Keratinocyte (primary cell): ENCODE measurements around the gene UBXN11. TPM values are rescaled to one million over a fixed set of nuclear protein-coding genes. Genes with fewer than 3 reads are reported as not detected.

Experiments
- DNase-seq: peaks from one replicate; pipeline ENCODE4 v3.0.0-alpha.2; 2011; ENCODE audit warnings: low read depth, missing footprints, low spot score
- FAIRE-seq: peaks from 2 replicates; lab custom pipeline; 2011; peaks lifted over from hg19 to GRCh38; lab: Jason Lieb, UNC
- H2AFZ ChIP-seq: 2 replicates; pipeline ENCODE4 v1.6.0; 2012; ENCODE audit warnings: low read length, control low read depth, inconsistent platforms; ENCODE audit not compliant: control insufficient read depth
- H3K27ac ChIP-seq: 2 replicates; pipeline ENCODE4 v1.5.1; 2011; ENCODE audit warnings: low read length; ENCODE audit not compliant: control insufficient read depth, insufficient read depth
- H3K27me3 ChIP-seq: 3 replicates; pipeline ENCODE4 v1.6.0; 2011; ENCODE audit warnings: low read length; ENCODE audit not compliant: control insufficient read depth, insufficient read depth; ENCODE audit errors: extremely low read depth
- H3K36me3 ChIP-seq, 2 experiments: 2 replicates in 1 of 2; 3 replicates in 1 of 2; pipeline ENCODE4 v1.5.1; 2011; ENCODE audit warnings: low read length in 2 of 2, mild to moderate bottlenecking in 1 of 2; ENCODE audit not compliant: control insufficient read depth in 2 of 2, insufficient read depth in 2 of 2; ENCODE audit errors: extremely low read depth in 1 of 2
- H3K4me1 ChIP-seq: 3 replicates; pipeline ENCODE4 v1.5.1; 2011; ENCODE audit warnings: low read length; ENCODE audit not compliant: control insufficient read depth, insufficient read depth; ENCODE audit errors: extremely low read depth
- H3K4me2 ChIP-seq: 3 replicates; pipeline ENCODE4 v1.6.0; 2011; ENCODE audit warnings: low read depth, low read length; ENCODE audit not compliant: control insufficient read depth, insufficient read depth; ENCODE audit errors: extremely low read depth
- H3K4me3 ChIP-seq, 3 experiments: fragments of 200-600 bp in 1 of 3; sonication (generic) in 1 of 3; 2 replicates in 2 of 3; 3 replicates in 1 of 3; pipeline ENCODE4 v1.5.1; 2011 to 2016; ENCODE audit warnings: low read length in 3 of 3, mild to moderate bottlenecking in 3 of 3, control low read depth in 2 of 3, inconsistent platforms in 1 of 3, low read depth in 1 of 3, mixed read lengths in 1 of 3, mixed run types in 1 of 3, moderate library complexity in 1 of 3; ENCODE audit not compliant: control insufficient read depth in 2 of 3, insufficient read depth in 2 of 3; ENCODE audit errors: extremely low read depth in 1 of 3
- H3K79me2 ChIP-seq: 2 replicates; pipeline ENCODE4 v1.6.0; 2012; ENCODE audit warnings: low read length; ENCODE audit not compliant: control insufficient read depth, insufficient read depth
- H3K9ac ChIP-seq: 3 replicates; pipeline ENCODE4 v1.6.0; 2011; ENCODE audit warnings: low read length; ENCODE audit not compliant: control insufficient read depth, insufficient read depth; ENCODE audit errors: extremely low read depth
- H3K9me1 ChIP-seq: 3 replicates; pipeline ENCODE4 v1.6.0; 2011; ENCODE audit warnings: low read length; ENCODE audit not compliant: control insufficient read depth, insufficient read depth; ENCODE audit errors: extremely low read depth
- H3K9me3 ChIP-seq: 2 replicates; pipeline ENCODE4 v1.5.1; 2012; ENCODE audit warnings: low read depth, low read length; ENCODE audit not compliant: control insufficient read depth
- H4K20me1 ChIP-seq: 3 replicates; pipeline ENCODE4 v1.6.0; 2011; ENCODE audit warnings: low read length; ENCODE audit not compliant: control insufficient read depth, insufficient read depth; ENCODE audit errors: extremely low read depth
- CTCF ChIP-seq, 3 experiments: IDR thresholded peaks in 1 of 3; conservative IDR thresholded peaks in 1 of 3; optimal IDR thresholded peaks in 1 of 3; 2 replicates in 2 of 3; 3 replicates in 1 of 3; pipeline versions ENCODE3 to v1.5.1; 2011; ENCODE audit warnings: low read length in 3 of 3, mild to moderate bottlenecking in 3 of 3, moderate library complexity in 2 of 3, control low read depth in 1 of 3, inconsistent platforms in 1 of 3; ENCODE audit not compliant: insufficient read depth in 2 of 3; ENCODE audit errors: extremely low read depth in 1 of 3
- EZH2 ChIP-seq: IDR thresholded peaks from one replicate; pipeline ENCODE4 v1.6.1; 2012; ENCODE audit warnings: inconsistent platforms, mild to moderate bottlenecking, low read length, moderate library complexity
- dilution Hi-C: fragments of 300-500 bp; cut with MboI; formaldehyde crosslinking; loops from one replicate; pipeline ENCODE4 v1.7.0; 2020; ENCODE audit warnings: low sequenced_read_pairs; ENCODE audit not compliant: extremely low pct_ligation_motif_present
- polyA plus RNA-seq, 5 experiments: library from polyadenylated mRNA; depleted of rRNA in 3 of 5; stranded (reverse) in 3 of 5; stranded (forward) in 1 of 5; unstranded in 1 of 5; fragments of >200 nt; gene quantifications; 1 replicate in 1 of 5; 2 replicates in 3 of 5; 3 replicates in 1 of 5; pipeline versions ENCODE4 v1.2.1 to v1.2.3, GENCODE V29; 2011 to 2012; ENCODE audit warnings: missing spikeins in 2 of 5, low read depth in 1 of 5, low replicate concordance in 1 of 5

The UBXN11 gene
- polyA plus RNA-seq, 1 donor (not counting 4 experiments of a cell fraction or from before 2014, with no cell fraction given) = 6.6 TPM

GRCh38 chr1:26252718-26253117 lies 53.7 kb downstream of the UBXN11 start:
- Histone ChIP-seq H3K36me3 (peaks cover 8 to 10% of the 10 kb centered on the region in 2 experiments), H3K9ac (no peak overlapping the region), H3K9me3 (no peaks in the 10 kb centered on the region), H3K27me3 (no peaks in the 10 kb centered on the region), H3K27ac (no peak overlapping the region), H3K9me1 (peaks cover 2% of the 10 kb centered on the region), H4K20me1 (no peaks in the 10 kb centered on the region), H3K4me3 (no peak overlapping the region), H3K4me1 (no peaks in the 10 kb centered on the region), H3K79me2 (peaks cover 9% of the 10 kb centered on the region), H2AFZ (no peak overlapping the region), H3K4me2 (no peak overlapping the region)
- DNase-seq (no peak), FAIRE-seq (no peak)
- dilution Hi-C loops = no loop called here
- TF ChIP-seq EZH2 (no peak), CTCF (optimal IDR thresholded peaks at IDR 0.05 in 1 of 3, IDR thresholded peaks at IDR 0.05 in 1 of 3, conservative IDR thresholded peaks at IDR 0.05 in 1 of 3; ENCODE audit: extremely low read depth in 1 of 3, insufficient read depth in 2 of 3, low read length in 3 of 3) (no peak)

GRCh38 chr1:26239936-26240335 lies 66.5 kb downstream of the UBXN11 start:
- no peak for DNase-seq
- no peak for FAIRE-seq
- Histone ChIP-seq H3K4me1 (peaks cover 17% of the 10 kb centered on the region), H3K27me3 (no peaks in the 10 kb centered on the region), H3K9me1 (no peaks in the 10 kb centered on the region), H3K79me2 (peaks cover 68% of the 10 kb centered on the region), H3K4me3 (no peak overlapping the region), H3K27ac (no peak overlapping the region), H4K20me1 (no peaks in the 10 kb centered on the region), H3K9me3 (no peaks in the 10 kb centered on the region), H2AFZ (no peak overlapping the region), H3K9ac (no peak overlapping the region), H3K36me3 (peaks cover 3 to 10% of the 10 kb centered on the region in 2 experiments), H3K4me2 (no peak overlapping the region)
- dilution Hi-C loops = no loop called here
- TF ChIP-seq EZH2 (no peak), CTCF (optimal IDR thresholded peaks at IDR 0.05 in 1 of 3, IDR thresholded peaks at IDR 0.05 in 1 of 3, conservative IDR thresholded peaks at IDR 0.05 in 1 of 3; ENCODE audit: extremely low read depth in 1 of 3, insufficient read depth in 2 of 3, low read length in 3 of 3) (no peak)
